HG03378 (cell line): ENCODE measurements around the gene FEN1.
A peak's percentile ranks its signal among the peaks of the same experiment; 100 is the strongest.

ENCODE experiments used
- ATAC-seq: cut with Tn5 transposase; IDR thresholded peaks from one replicate; pipeline ENCODE4 v1.9.1; 2021; ENCODE audit warnings: mild to moderate bottlenecking, moderate library complexity; ENCODE audit not compliant: unreplicated experiment

Gene FEN1

GRCh38 chr11:61756452-61757212, 36.1 kb upstream of the FEN1 start:
- ATAC-seq = peak; percentile 42

DNA sequence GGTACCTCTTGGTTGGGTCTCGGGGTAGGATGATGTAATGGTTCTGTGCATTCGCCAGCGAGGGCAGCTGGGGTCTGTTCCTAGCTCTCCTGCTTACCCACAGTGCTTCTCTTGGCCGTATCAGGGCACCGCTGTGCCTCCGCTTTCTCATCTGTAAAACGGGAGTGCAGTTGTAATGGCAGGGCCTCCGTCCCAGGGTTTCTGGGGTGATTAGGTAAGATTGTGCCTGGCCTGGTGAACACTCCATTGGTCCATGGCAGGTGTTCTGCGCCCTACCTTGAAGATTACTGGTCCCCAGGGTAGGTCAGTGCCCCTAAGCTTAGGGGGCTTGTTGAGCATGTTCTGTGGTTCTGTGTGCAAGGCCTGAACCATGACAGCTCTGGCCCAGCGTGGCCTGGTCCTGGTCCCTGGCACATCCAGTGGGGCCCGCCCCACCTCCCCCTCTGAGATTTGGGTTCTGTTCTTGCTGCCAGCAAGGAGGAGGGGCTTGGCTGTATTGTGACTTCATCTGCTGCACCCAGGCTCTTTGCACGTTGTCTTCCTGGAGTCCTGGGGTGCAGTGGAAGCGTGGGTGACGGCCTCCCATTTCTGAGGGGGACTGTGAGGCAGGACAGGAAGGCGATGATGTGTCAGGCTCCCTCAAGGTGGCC, 35.4 kb upstream of the FEN1 start:
- no peak for ATAC-seq

GRCh38 chr11:61760946-61761345, 31.8 kb upstream of the FEN1 start:
- no peak for ATAC-seq

DNA sequence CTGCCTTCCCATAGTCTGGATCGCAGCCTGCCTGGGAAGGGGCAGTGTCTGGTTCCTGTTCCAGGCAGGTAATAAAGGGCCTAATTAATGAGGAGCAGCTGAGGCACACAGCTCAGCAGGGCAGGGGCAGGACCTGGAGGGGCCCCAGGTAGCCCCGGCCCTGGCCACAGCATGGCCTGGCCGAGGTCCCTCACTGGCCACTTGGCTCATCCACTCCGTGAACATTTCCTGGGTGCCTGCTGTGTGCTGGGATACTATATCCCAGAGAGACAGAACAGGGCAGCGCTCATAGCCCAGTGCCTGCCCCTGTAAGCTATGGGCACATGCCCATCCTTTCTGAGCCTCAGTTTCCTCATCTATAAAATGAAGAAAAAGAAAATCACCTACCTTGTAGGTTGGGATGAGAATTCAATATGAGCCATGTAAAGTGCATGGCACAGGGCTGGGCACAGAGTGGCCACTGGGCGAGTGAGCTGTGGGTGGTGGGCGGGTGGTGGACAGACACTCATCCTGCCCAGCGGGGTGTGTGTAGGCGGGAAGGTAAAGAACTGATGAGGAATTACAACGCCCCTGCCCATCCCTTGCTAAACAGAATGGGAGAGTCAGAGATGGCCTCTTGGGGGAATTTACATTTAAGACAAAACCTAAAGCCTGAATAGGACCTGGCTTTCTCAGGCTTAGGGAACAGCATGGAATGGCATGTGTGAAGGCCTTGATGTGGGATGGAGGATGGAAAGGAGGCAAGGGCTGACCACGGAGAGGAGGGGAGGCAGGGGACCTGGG, 31.1 kb upstream of the FEN1 start:
- no peak for ATAC-seq

DNA sequence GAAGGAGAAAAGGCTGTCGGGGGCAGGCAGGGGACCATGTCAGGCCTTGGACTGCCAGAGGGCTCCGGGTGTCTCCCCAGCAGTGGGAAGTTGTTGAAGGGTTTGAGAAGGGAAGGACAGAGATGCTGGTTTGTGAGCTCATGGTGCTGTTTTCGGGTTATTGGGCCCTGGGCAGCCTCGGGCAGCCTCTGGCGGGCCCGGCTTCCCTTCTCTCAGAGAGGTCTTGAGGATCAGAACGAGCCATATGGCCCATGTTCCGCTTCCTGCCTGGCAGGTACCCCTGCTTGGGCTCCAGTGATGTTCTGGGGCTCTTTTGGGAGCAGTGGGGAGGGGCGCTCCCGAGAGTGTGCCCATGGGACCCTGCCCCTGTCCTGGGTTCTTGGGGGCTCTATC, 30.5 kb upstream of the FEN1 start:
- ATAC-seq = no peak

GRCh38 chr11:61762798-61763197, 29.9 kb upstream of the FEN1 start:
- ATAC-seq = no peak

DNA sequence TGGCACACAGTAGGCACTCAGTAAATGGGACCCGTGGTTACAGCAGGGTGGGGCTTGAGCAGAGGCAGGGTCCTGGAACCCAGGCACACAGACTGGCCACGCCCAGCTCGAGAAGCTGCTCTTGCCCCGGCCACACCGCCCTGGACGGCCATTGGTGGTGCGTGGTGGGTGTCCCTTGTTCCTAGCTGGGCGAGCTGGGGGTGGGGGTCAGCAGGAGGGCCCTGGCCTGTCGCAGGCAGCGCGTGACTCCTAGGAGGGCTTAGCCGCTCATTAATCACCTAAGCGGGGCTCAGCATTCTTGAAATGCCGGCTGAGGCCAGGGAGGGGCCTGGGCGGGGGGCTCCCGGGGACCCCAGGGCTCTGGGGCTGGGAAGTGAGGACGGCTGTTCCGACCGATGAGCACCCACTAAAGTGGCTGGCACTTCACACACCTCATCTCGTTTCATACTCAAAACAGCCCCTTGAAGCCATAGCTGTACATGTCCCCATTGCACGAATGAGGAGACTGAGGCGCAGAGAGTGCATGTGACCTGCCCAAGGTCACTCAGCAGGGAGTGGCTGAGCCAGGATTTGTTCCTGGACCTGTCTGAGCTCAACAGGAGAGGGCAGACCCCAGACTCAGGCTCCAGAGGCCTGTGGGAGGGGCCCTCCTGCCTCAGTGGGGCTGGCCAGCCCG, 28.6 kb upstream of the FEN1 start:
- no peak for ATAC-seq

DNA sequence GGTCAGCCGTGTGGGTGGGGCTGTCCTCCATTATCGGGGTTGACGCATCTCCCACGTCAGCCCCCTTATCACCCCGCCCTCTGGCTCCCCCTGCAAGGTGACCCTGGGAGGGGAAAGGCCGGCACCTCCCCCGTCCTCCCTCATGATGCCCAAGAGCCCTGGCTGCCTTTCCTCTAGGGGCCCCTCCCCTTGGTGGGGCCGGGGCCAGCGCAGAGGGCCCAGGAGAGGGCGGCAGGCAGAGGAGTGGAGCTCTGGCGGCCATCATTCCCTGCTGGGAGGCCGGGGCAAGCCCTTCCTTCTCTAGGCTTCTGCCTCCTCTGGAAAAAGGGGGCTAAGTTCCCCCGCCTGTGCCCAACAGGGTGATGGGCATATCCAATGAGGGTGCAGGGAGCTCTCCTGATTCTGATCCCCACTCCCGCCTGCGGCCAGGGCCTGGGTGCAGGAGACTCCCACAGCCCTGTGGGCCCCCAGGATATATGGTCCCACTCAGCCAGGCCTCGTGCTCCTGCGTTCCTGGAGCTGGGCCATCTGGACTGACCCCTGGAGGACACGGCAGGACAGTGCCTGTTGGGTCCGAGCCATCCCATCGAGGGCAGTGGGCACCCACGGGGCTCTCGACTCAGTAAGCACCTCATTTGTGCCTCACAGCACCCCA, 28.0 kb upstream of the FEN1 start:
- ATAC-seq = no peak

DNA sequence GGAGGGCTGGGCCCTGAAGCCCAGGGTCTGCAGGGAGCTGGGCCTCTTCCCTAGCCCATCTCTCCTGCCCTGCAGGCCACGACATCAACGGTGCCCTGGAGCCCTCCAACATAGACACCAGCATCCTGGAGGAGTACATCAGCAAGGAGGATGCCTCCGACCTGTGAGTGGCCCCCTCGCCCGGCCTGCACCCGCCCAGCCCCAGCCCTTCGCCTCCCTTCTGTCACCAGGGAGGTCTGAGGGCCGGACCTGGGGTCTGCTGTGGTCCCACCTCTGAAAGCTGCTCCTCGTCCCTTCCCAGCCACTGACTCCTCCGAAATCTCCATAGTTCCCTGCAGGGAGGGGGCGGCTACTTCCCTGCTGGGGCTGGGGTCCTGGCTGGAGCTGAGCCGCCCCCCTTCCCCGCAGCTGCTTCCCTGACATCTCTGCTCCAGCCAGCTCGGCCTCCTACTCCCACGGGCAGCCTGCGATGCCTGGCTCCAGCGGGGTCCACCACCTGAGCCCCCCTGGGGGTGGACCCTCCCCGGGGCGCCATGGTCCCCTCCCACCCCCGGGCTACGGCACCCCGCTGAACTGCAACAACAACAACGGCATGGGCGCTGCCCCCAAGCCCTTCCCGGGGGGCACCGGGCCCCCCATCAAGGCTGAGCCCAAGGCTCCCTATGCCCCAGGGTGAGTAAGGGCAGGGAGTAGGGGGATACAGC, 27.0 kb upstream of the FEN1 start:
- no peak for ATAC-seq

DNA sequence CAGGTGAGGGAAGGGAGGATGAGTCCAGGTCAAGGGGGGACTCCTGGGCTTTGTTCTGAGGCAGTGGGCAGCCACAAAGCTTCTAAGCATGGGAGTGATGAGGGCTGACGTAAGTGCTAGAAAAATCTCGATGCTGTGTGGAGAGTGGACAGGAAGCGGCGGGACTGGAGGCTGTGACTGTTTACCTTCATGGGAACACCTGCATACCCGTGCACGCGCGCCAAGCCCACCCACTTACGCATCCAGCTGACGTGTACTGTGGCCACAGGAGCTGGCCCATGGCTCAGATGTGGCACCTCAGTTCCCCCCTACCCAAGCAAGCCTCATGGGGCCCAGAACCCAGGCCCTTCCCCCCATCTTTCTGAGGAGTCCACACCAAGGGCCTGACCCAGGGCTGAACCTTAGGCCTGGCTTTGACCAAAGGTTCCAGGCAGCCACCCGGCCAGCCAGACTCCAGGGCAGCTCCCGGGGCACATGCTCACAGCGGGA, 26.3 kb upstream of the FEN1 start:
- no peak for ATAC-seq

- ATAC-seq = no peak
These were observed 24.2 kb upstream of the FEN1 start for GRCh38 chr11:61768376-61769076.

DNA sequence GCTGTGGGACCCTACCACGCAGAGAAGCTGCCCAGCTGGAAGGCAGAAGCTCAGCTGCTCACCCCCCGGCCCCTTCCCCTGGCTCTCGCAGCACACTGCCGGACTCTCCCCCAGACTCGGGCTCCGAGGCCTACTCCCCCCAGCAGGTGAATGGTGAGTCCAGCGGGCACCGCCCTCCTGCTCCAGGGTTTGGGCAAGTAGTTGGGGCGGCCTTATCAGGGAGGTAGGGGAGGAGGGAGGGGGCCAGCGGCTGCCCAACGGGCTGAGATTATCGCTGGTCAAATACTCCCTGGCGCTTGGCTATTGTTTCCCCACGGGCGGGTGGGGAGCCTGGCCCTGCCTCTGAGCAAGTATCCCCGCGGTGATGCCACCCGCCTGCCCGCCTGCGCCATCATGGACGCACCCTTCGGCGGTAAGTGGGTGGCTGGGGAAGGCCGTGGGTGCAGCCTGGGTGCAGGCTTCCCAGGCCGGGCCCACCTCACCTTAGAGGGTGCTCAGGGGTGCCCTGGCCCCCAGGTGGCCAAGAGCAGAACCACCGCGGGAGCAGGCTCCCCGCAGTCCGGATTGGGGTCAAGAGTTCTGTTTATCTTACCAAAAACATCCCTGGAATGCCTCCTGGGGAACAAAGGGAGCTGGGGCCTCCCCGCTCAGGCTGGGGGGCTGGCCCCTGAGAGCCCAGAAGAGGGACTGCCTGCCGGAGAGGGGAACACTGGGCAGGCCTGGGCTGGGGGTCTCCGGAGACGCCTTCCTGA, 23.4 kb upstream of the FEN1 start:
- ATAC-seq = no peak

DNA sequence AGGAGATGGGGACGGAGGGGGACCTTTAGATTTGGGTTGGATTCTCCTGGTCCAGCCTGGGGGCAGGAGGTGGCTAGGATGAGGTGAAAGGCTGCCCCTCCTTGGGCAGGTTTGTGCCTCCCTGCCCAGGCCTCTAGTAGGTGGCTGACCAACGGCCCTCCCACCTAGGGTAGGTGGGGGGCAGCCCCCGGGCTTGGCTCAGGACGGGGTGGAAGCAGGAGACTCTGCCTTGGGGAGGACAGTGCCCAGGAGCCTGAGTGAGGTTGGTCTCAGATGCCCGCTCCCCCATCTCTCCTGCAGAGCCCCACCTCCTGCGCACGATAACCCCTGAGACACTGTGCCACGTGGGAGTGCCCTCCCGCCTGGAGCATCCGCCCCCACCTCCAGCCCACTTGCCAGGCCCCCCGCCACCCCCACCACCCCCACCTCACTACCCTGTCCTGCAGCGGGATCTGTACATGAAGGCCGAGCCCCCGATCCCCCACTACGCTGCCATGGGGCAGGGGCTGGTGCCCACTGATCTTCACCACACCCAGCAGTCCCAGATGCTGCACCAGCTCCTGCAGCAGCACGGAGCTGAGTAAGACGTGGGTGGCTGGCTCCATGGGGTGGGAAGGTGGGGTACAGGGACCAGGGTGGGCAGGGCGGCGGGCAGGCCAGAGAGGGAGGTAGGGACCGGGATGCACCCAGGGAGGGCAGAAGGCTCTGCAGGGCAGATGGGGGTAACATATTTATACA, 22.6 kb upstream of the FEN1 start:
- ATAC-seq = no peak

- ATAC-seq = no peak
These were observed 21.4 kb upstream of the FEN1 start for GRCh38 chr11:61771195-61771894.

DNA sequence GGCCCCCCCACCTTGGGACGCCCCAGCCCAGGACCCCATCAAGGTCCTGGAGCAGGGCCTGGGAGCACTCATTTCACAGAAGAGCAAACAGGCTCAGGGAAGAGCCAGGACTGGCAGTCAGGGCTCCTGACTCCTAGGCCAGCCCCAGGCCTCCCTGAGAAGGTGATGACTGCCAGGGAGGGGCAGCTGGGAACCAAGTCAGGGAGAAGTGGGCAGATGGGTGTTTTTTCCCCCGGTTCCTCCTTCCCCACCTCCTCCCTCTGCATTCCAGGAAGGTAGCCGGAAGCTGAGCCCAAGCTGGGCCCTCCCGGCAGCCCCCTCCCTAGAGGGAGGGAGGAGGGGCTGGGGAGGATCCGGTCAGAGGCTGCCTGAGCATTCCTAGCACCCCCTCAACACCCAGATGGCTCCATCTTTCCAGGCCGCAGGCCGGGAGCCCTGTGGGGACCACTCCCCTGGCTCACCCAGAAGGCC, 20.7 kb upstream of the FEN1 start:
- ATAC-seq = no peak

DNA sequence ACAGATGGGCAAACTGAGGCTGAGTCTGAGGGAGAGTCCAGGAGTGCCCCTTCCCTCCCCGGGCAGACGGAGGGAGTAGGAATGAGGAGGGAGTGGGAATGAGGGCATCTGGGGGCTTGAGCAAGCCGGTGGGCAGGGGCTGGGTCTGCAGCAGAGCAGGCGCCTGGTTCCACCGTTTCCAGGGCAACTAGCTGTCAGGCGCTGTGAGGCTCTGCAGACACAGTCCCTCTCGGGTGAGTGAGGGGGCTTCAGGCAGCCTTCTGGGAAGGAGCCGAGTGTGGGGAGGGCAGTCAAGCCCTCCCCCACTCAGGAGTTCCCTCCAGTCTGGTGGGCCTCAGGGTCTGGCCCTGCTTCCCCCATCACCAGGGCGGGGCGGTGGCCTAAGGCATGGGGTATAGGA, 19.4 kb upstream of the FEN1 start:
- ATAC-seq = no peak

DNA sequence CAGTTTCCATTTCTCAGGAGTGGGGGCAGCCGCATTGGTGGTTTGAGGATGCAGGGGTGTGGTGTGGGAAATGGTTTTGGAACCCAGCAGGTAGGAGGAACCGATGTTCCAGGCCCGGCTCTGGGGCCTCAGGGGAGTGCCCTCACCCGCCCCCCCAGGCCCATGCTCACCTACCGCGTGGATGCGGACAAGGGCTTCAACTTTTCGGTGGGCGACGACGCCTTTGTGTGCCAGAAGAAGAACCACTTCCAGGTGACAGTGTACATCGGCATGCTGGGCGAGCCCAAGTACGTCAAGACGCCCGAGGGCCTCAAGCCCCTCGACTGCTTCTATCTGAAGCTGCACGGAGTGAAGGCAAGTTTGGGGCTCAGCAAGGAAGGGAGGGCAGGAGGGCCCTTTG, 18.9 kb upstream of the FEN1 start:
- ATAC-seq = no peak
